ENCODE results near the gene APRT. TPM values are rescaled to one million over a fixed set of nuclear protein-coding genes. Genes with fewer than 3 reads are reported as not detected.
A peak's percentile ranks its signal among the peaks of the same experiment; 100 is the strongest.
"Not testable (repeated sequence)": the region's sequence is repeated elsewhere in the genome, so short reads cannot be mapped to it uniquely, and the experiment has no call there.

APRT gene
- polyA plus RNA-seq, 1 donor from 2014 or later: 416 TPM

- no peaks in the 10 kb centered on the region for H3K9me3 Mint-ChIP-seq
- no peak overlapping the region for H3K27ac Mint-ChIP-seq
- peaks cover 2% of the 10 kb centered on the region for H3K27me3 Mint-ChIP-seq
- H3K36me3 Mint-ChIP-seq: peaks cover 6% of the 10 kb centered on the region
- H3K4me3 Mint-ChIP-seq: no peak overlapping the region
- no peaks in the 10 kb centered on the region for H3K4me1 Mint-ChIP-seq
These were observed 24.1 kb upstream of the APRT start for GRCh38 chr16:88835818-88836217.

GRCh38 chr16:88835383-88835782, 23.7 kb upstream of the APRT start:
- Mint-ChIP-seq H3K9me3 (no peaks in the 10 kb centered on the region), H3K36me3 (peaks cover 6% of the 10 kb centered on the region), H3K27ac (no peak overlapping the region), H3K4me3 (no peak overlapping the region), H3K27me3 (peaks cover 2% of the 10 kb centered on the region), H3K4me1 (no peaks in the 10 kb centered on the region)

GRCh38 chr16:88834670-88835069, 22.9 kb upstream of the APRT start:
- peaks cover 2% of the 10 kb centered on the region for H3K27me3 Mint-ChIP-seq
- no peak overlapping the region for H3K4me3 Mint-ChIP-seq
- H3K9me3 Mint-ChIP-seq: no peaks in the 10 kb centered on the region
- H3K4me1 Mint-ChIP-seq: no peaks in the 10 kb centered on the region
- H3K36me3 Mint-ChIP-seq: peaks cover 1% of the 10 kb centered on the region
- H3K27ac Mint-ChIP-seq: no peak overlapping the region

GRCh38 chr16:88833086-88833485, 21.4 kb upstream of the APRT start:
- Mint-ChIP-seq H3K36me3 (no peaks in the 10 kb centered on the region), H3K27ac (no peak overlapping the region), H3K27me3 (peaks cover 2% of the 10 kb centered on the region)

GRCh38 chr16:88831838-88832237, 20.1 kb upstream of the APRT start:
- Mint-ChIP-seq H3K9me3 (no peaks in the 10 kb centered on the region), H3K36me3 (no peaks in the 10 kb centered on the region), H3K27ac (no peak overlapping the region), H3K4me1 (no peaks in the 10 kb centered on the region), H3K4me3 (no peak overlapping the region), H3K27me3 (peaks cover 2% of the 10 kb centered on the region)

More at GRCh38 chr16:88833086-88833485, 21.4 kb upstream of the APRT start:
- H3K4me3 Mint-ChIP-seq: no peak overlapping the region
- H3K4me1 Mint-ChIP-seq: no peaks in the 10 kb centered on the region
- H3K9me3 Mint-ChIP-seq: no peaks in the 10 kb centered on the region

- H3K4me1 Mint-ChIP-seq: no peaks in the 10 kb centered on the region
- peaks cover 2% of the 10 kb centered on the region for H3K27me3 Mint-ChIP-seq
- H3K9me3 Mint-ChIP-seq: no peaks in the 10 kb centered on the region
- H3K4me3 Mint-ChIP-seq: no peak overlapping the region
- H3K27ac Mint-ChIP-seq: peak overlapping the region in 1 of 3 donors; percentile 77
- H3K36me3 Mint-ChIP-seq: no peaks in the 10 kb centered on the region
These were observed 19.1 kb upstream of the APRT start for GRCh38 chr16:88830783-88831182.

- Mint-ChIP-seq H3K4me1 (no peaks in the 10 kb centered on the region), H3K27ac (peak overlapping the region in 1 of 3 donors; percentile 77), H3K36me3 (no peaks in the 10 kb centered on the region)
These were observed 18.5 kb upstream of the APRT start for GRCh38 chr16:88830258-88830657.

GRCh38 chr16:88828711-88829110, 17.0 kb upstream of the APRT start:
- Mint-ChIP-seq H3K27ac (no peak overlapping the region), H3K36me3 (no peaks in the 10 kb centered on the region), H3K9me3 (no peaks in the 10 kb centered on the region), H3K27me3 (no peaks in the 10 kb centered on the region), H3K4me3 (no peak overlapping the region), H3K4me1 (no peaks in the 10 kb centered on the region)

More at GRCh38 chr16:88830258-88830657, 18.5 kb upstream of the APRT start:
- no peaks in the 10 kb centered on the region for H3K27me3 Mint-ChIP-seq
- no peaks in the 10 kb centered on the region for H3K9me3 Mint-ChIP-seq
- H3K4me3 Mint-ChIP-seq: no peak overlapping the region

- H3K4me3 Mint-ChIP-seq: no peak overlapping the region
- H3K36me3 Mint-ChIP-seq: no peaks in the 10 kb centered on the region
- no peaks in the 10 kb centered on the region for H3K4me1 Mint-ChIP-seq
- no peaks in the 10 kb centered on the region for H3K27me3 Mint-ChIP-seq
- H3K27ac Mint-ChIP-seq: no peak overlapping the region
- no peaks in the 10 kb centered on the region for H3K9me3 Mint-ChIP-seq
These were observed 16.0 kb upstream of the APRT start for GRCh38 chr16:88827727-88828126.

GRCh38 chr16:88826070-88826840, 14.5 kb upstream of the APRT start:
- no peak overlapping the region for H3K4me3 Mint-ChIP-seq
- H3K4me1 Mint-ChIP-seq: no peaks in the 10 kb centered on the region
- H3K27ac Mint-ChIP-seq: no peak overlapping the region
- H3K36me3 Mint-ChIP-seq: no peaks in the 10 kb centered on the region
- no peaks in the 10 kb centered on the region for H3K9me3 Mint-ChIP-seq
- no peaks in the 10 kb centered on the region for H3K27me3 Mint-ChIP-seq

- Mint-ChIP-seq H3K27me3 (no peaks in the 10 kb centered on the region), H3K36me3 (no peaks in the 10 kb centered on the region), H3K4me3 (no peak overlapping the region), H3K9me3 (no peaks in the 10 kb centered on the region), H3K4me1 (no peaks in the 10 kb centered on the region), H3K27ac (no peak overlapping the region)
These were observed 13.4 kb upstream of the APRT start for GRCh38 chr16:88825146-88825545.

- no peaks in the 10 kb centered on the region for H3K9me3 Mint-ChIP-seq
- H3K4me3 Mint-ChIP-seq: no peak overlapping the region
- H3K27ac Mint-ChIP-seq: no peak overlapping the region
- no peaks in the 10 kb centered on the region for H3K4me1 Mint-ChIP-seq
- H3K36me3 Mint-ChIP-seq: no peaks in the 10 kb centered on the region
- no peaks in the 10 kb centered on the region for H3K27me3 Mint-ChIP-seq
These were observed 12.7 kb upstream of the APRT start for GRCh38 chr16:88824256-88825077.

GRCh38 chr16:88823646-88824045, 11.9 kb upstream of the APRT start:
- not testable (repeated sequence) for H3K27ac Mint-ChIP-seq, H3K36me3 Mint-ChIP-seq, H3K4me1 Mint-ChIP-seq, H3K9me3 Mint-ChIP-seq, H3K27me3 Mint-ChIP-seq, H3K4me3 Mint-ChIP-seq

- H3K9me3 Mint-ChIP-seq: no peaks in the 10 kb centered on the region
- no peak overlapping the region for H3K4me3 Mint-ChIP-seq
- no peaks in the 10 kb centered on the region for H3K27me3 Mint-ChIP-seq
- peak overlapping the region in 1 of 3 donors; percentile 76 for H3K27ac Mint-ChIP-seq
- no peaks in the 10 kb centered on the region for H3K4me1 Mint-ChIP-seq
- no peaks in the 10 kb centered on the region for H3K36me3 Mint-ChIP-seq
These were observed 10.7 kb upstream of the APRT start for GRCh38 chr16:88822281-88823040.

- H3K4me1 Mint-ChIP-seq: no peaks in the 10 kb centered on the region
- no peaks in the 10 kb centered on the region for H3K9me3 Mint-ChIP-seq
- H3K27ac Mint-ChIP-seq: no peak overlapping the region
- H3K27me3 Mint-ChIP-seq: no peaks in the 10 kb centered on the region
- no peak overlapping the region for H3K4me3 Mint-ChIP-seq
- H3K36me3 Mint-ChIP-seq: no peaks in the 10 kb centered on the region
These were observed 9.6 kb upstream of the APRT start for GRCh38 chr16:88821168-88821850.

Measured in IgD-negative memory B cell (primary cell).